Measurements from ENCODE around the gene ANK2. TPM values are rescaled to one million over a fixed set of nuclear protein-coding genes. Genes with fewer than 3 reads are reported as not detected.
"Not testable (repeated sequence)": the region's sequence is repeated elsewhere in the genome, so short reads cannot be mapped to it uniquely, and the experiment has no call there.

ANK2 gene
- total RNA-seq, 2 experiments from 2014 or later: 0.38 to 4.0 TPM

GRCh38 chr4:113065629-113066028, 16.2 kb downstream of the ANK2 start:
- CTCF ChIA-PET (ENCODE audit: unreplicated experiment): no interaction called here
- intact Hi-C loops (cut with micrococcal nuclease; ENCODE audit: unreplicated experiment): no loop called here
- Histone ChIP-seq H3K4me2 (ENCODE audit: low read length) (no peak overlapping the region), H3K9me2 (ENCODE audit: insufficient read depth, low read length) (no peaks in the 10 kb centered on the region), H3K4me1 (ENCODE audit: insufficient read depth, low read length, poor library complexity, severe bottlenecking) (no peaks in the 10 kb centered on the region), H2AFZ (ENCODE audit: low read length) (no peak overlapping the region), H3K79me2 (ENCODE audit: insufficient read depth, low read depth, low read length) (no peaks in the 10 kb centered on the region), H3K9me3 (ENCODE audit: low read length) (no peaks in the 10 kb centered on the region), H3K36me3 (ENCODE audit: insufficient read depth, low read length) (no peaks in the 10 kb centered on the region), H3K27ac (ENCODE audit: low read depth, low read length, poor library complexity, severe bottlenecking) (no peak overlapping the region), H3K4me3 (ENCODE audit: low read depth, low read length, poor library complexity, severe bottlenecking) (no peak overlapping the region), H4K20me1 (ENCODE audit: insufficient read depth, low read length) (no peaks in the 10 kb centered on the region)
- TF ChIP-seq EZH2phosphoT487 (IDR thresholded peaks at IDR 0.05; ENCODE audit: borderline replicate concordance, low read depth, low read length): no peak
- TF ChIP-seq CTCF (conservative IDR thresholded peaks at IDR 0.05; ENCODE audit: low read length): no peak
- POLR2A ChIA-PET: no interaction called here
- no TSS peak for BruUV-seq (replicated peaks)
- DNase-seq (ENCODE audit: low spot score): no peak

- H3K9me3 ChIP-seq (ENCODE audit: low read length); H3K36me3 ChIP-seq (ENCODE audit: insufficient read depth, low read length); DNase-seq (ENCODE audit: low spot score); POLR2A ChIA-PET; H2AFZ ChIP-seq (ENCODE audit: low read length); CTCF ChIA-PET (ENCODE audit: unreplicated experiment); H3K4me1 ChIP-seq (ENCODE audit: insufficient read depth, low read length, poor library complexity, severe bottlenecking); BruUV-seq (replicated peaks); H3K9me2 ChIP-seq (ENCODE audit: insufficient read depth, low read length); H3K4me2 ChIP-seq (ENCODE audit: low read length); H4K20me1 ChIP-seq (ENCODE audit: insufficient read depth, low read length); H3K79me2 ChIP-seq (ENCODE audit: insufficient read depth, low read depth, low read length); H3K4me3 ChIP-seq (ENCODE audit: low read depth, low read length, poor library complexity, severe bottlenecking); intact Hi-C loops (cut with micrococcal nuclease; ENCODE audit: unreplicated experiment); H3K27ac ChIP-seq (ENCODE audit: low read depth, low read length, poor library complexity, severe bottlenecking): not testable (repeated sequence)
Observed at GRCh38 chr4:113068771-113069170, 19.3 kb downstream of the ANK2 start.

- intact Hi-C loops (cut with micrococcal nuclease; ENCODE audit: unreplicated experiment): no loop called here
- POLR2A ChIA-PET: interaction anchor here (1.2 kb wide), 1 partner anchor 49 kb away, joined by 3 read pairs; no protein-coding TSS in a partner anchor
- Histone ChIP-seq H3K9me2 (ENCODE audit: insufficient read depth, low read length) (no peaks in the 10 kb centered on the region), H2AFZ (ENCODE audit: low read length) (no peak overlapping the region), H3K27ac (ENCODE audit: low read depth, low read length, poor library complexity, severe bottlenecking) (no peak overlapping the region), H3K4me1 (ENCODE audit: insufficient read depth, low read length, poor library complexity, severe bottlenecking) (no peaks in the 10 kb centered on the region), H4K20me1 (ENCODE audit: insufficient read depth, low read length) (no peaks in the 10 kb centered on the region), H3K9me3 (ENCODE audit: low read length) (no peaks in the 10 kb centered on the region), H3K36me3 (ENCODE audit: insufficient read depth, low read length) (no peaks in the 10 kb centered on the region), H3K4me2 (ENCODE audit: low read length) (no peak overlapping the region), H3K4me3 (ENCODE audit: low read depth, low read length, poor library complexity, severe bottlenecking) (no peak overlapping the region), H3K79me2 (ENCODE audit: insufficient read depth, low read depth, low read length) (no peaks in the 10 kb centered on the region)
- DNase-seq (ENCODE audit: low spot score): no peak
- BruUV-seq (replicated peaks): no TSS peak
- CTCF ChIA-PET (ENCODE audit: unreplicated experiment): no interaction called here
- TF ChIP-seq CTCF (conservative IDR thresholded peaks at IDR 0.05; ENCODE audit: low read length) (no peak), EZH2phosphoT487 (IDR thresholded peaks at IDR 0.05; ENCODE audit: borderline replicate concordance, low read depth, low read length) (no peak)
Observed at GRCh38 chr4:113069212-113069892, 19.9 kb downstream of the ANK2 start.
